Peyer's patch (tissue), 4 donors: Measurements from ENCODE around the gene EPB41L4A.

Experiments
- CTCF ChIP-seq, 6 experiments: fragments of 450-650 bp in 4 of 6; fragments of 200-600 bp in 2 of 6; sonication (generic) in 1 of 6; IDR thresholded peaks; one replicate each; pipeline ENCODE4 v1.5.1; 2017 to 2019; ENCODE audit warnings: antibody characterized with exemption in 6 of 6, mild to moderate bottlenecking in 3 of 6, moderate library complexity in 1 of 6
- POLR2A ChIP-seq, 2 donors: fragments of 450-650 bp; IDR thresholded peaks; one replicate each; pipeline ENCODE4 v1.5.1; 2017; ENCODE audit warnings: antibody characterized with exemption in 2 of 2, mild to moderate bottlenecking in 2 of 2, moderate library complexity in 2 of 2

DNA sequence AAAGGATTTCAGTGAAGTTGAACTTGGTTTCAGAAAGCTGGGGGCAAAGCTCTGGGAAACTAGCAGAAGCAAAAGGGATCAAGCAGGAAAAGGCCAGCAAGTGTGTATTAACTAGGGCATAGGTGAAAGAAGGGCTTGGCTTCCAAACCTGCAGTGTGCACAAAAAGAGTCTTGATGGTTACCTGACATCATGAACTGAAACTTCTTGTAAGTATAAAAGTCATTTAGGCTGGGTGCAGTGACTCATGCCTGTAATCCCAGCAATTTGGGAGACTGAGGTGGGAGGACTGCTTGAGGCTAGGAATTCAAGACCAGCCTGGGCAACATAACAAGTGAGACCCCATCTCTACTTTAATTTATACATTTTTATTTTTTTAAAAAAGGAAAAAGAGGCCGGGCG is 216.4 kb downstream of the EPB41L4A start:
- TF ChIP-seq POLR2A (IDR thresholded peaks at IDR 0.05) (no peak), CTCF (IDR thresholded peaks at IDR 0.05) (no peak)
